ENCODE measurements around the gene IKZF3.

DNA sequence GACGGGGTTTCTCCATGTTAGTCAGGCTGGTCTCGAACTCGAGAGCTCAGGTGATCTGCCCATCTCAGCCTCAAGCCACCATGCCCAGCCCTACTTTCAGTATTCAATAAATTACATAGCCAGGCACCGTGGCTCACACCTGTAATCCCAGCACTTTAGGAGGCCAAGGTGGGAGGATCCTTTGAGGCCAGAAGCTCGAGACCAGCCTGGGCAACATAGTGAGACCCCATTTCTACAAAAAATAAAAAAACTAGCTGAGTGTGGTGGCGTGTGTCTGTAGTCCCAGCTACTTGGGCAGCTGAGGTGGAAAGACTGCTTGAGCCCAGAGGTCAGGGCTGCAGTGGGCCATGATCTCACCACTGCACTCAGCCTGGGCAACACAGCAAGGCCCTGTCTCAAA, 142.0 kb downstream of the IKZF3 start:
- TF ChIP-seq, protein P1, sequence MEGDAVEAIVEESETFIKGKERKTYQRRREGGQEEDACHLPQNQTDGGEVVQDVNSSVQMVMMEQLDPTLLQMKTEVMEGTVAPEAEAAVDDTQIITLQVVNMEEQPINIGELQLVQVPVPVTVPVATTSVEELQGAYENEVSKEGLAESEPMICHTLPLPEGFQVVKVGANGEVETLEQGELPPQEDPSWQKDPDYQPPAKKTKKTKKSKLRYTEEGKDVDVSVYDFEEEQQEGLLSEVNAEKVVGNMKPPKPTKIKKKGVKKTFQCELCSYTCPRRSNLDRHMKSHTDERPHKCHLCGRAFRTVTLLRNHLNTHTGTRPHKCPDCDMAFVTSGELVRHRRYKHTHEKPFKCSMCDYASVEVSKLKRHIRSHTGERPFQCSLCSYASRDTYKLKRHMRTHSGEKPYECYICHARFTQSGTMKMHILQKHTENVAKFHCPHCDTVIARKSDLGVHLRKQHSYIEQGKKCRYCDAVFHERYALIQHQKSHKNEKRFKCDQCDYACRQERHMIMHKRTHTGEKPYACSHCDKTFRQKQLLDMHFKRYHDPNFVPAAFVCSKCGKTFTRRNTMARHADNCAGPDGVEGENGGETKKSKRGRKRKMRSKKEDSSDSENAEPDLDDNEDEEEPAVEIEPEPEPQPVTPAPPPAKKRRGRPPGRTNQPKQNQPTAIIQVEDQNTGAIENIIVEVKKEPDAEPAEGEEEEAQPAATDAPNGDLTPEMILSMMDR (IDR thresholded peaks at IDR 0.05): no peak
- no peak for TF ChIP-seq POLR2A (IDR thresholded peaks at IDR 0.05)
- TF ChIP-seq POLR2AphosphoS5 (IDR thresholded peaks at IDR 0.05): no peak
- no peak for TF ChIP-seq EP300 (IDR thresholded peaks at IDR 0.05)

Measured in stomach (tissue), 4 donors.